ENCODE results near the gene GORASP1. TPM values are rescaled to one million over a fixed set of nuclear protein-coding genes. Genes with fewer than 3 reads are reported as not detected.

The GORASP1 gene
- total and polyA plus RNA-seq, 2 of the 13 experiments (the other 11 are each of a cell fraction or from before 2014, with no cell fraction given), result 36.4 to 39.8 TPM

DNA sequence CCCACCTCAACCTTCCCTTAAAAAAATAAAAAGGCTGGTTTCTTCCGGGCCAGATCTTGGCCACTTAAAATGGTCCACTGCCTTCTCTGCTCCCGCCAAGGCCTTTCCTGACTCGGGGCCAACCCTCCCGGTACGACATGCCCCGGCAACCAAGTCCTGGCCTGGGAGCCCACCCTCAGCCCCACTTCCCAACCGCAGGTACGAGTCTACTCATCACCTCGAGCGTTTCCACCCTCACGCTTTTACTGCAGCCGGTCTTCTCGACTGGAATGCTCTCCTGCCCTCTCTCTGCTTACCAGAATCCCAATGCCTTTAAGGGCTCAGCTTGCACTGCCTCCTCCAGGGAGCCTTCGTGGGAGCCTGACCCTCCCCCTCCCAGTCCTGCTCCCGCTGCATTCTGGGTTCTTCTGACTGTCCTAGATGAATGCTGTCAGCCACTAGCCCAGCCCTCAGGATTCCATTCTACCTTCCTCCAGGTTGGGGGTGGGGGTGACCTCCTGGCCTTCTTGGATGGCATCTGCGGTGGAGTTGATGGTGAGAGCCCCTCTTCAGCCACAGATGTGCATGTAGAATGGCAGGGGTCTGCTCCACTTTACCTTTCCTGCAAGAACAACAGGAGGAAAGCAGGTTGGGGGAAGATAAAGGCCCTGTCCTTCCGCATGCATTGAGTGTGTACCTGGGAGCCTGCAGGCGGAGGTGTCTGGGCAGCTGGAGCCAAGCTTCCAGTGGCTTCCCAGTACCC is 47.0 kb upstream of the GORASP1 start (continued):
- TF ChIP-seq ZNF225 (CRISPR knock-in tag; IDR thresholded peaks at IDR 0.05), result peak; percentile 77
- TF ChIP-seq HNRNPK (IDR thresholded peaks at IDR 0.05; ENCODE audit: low read depth, low read length, poor library complexity, severe bottlenecking), result no peak
- TF ChIP-seq, protein P1, sequence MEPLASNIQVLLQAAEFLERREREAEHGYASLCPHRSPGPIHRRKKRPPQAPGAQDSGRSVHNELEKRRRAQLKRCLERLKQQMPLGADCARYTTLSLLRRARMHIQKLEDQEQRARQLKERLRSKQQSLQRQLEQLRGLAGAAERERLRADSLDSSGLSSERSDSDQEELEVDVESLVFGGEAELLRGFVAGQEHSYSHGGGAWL (CRISPR knock-in tag; IDR thresholded peaks at IDR 0.05), result no peak
- no peak for TF ChIP-seq ZNF253 (CRISPR knock-in tag; IDR thresholded peaks at IDR 0.05; ENCODE audit: borderline replicate concordance)
- TF ChIP-seq, protein P2, sequence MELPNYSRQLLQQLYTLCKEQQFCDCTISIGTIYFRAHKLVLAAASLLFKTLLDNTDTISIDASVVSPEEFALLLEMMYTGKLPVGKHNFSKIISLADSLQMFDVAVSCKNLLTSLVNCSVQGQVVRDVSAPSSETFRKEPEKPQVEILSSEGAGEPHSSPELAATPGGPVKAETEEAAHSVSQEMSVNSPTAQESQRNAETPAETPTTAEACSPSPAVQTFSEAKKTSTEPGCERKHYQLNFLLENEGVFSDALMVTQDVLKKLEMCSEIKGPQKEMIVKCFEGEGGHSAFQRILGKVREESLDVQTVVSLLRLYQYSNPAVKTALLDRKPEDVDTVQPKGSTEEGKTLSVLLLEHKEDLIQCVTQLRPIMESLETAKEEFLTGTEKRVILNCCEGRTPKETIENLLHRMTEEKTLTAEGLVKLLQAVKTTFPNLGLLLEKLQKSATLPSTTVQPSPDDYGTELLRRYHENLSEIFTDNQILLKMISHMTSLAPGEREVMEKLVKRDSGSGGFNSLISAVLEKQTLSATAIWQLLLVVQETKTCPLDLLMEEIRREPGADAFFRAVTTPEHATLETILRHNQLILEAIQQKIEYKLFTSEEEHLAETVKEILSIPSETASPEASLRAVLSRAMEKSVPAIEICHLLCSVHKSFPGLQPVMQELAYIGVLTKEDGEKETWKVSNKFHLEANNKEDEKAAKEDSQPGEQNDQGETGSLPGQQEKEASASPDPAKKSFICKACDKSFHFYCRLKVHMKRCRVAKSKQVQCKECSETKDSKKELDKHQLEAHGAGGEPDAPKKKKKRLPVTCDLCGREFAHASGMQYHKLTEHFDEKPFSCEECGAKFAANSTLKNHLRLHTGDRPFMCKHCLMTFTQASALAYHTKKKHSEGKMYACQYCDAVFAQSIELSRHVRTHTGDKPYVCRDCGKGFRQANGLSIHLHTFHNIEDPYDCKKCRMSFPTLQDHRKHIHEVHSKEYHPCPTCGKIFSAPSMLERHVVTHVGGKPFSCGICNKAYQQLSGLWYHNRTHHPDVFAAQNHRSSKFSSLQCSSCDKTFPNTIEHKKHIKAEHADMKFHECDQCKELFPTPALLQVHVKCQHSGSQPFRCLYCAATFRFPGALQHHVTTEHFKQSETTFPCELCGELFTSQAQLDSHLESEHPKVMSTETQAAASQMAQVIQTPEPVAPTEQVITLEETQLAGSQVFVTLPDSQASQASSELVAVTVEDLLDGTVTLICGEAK (IDR thresholded peaks at IDR 0.05), result no peak
- TF ChIP-seq, protein P2 (CRISPR knock-in tag; IDR thresholded peaks at IDR 0.05), result no peak
- no peak for TF ChIP-seq EEA1 (CRISPR knock-in tag; IDR thresholded peaks at IDR 0.05; ENCODE audit: borderline replicate concordance)
- TF ChIP-seq, protein P3, sequence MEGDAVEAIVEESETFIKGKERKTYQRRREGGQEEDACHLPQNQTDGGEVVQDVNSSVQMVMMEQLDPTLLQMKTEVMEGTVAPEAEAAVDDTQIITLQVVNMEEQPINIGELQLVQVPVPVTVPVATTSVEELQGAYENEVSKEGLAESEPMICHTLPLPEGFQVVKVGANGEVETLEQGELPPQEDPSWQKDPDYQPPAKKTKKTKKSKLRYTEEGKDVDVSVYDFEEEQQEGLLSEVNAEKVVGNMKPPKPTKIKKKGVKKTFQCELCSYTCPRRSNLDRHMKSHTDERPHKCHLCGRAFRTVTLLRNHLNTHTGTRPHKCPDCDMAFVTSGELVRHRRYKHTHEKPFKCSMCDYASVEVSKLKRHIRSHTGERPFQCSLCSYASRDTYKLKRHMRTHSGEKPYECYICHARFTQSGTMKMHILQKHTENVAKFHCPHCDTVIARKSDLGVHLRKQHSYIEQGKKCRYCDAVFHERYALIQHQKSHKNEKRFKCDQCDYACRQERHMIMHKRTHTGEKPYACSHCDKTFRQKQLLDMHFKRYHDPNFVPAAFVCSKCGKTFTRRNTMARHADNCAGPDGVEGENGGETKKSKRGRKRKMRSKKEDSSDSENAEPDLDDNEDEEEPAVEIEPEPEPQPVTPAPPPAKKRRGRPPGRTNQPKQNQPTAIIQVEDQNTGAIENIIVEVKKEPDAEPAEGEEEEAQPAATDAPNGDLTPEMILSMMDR (CRISPR knock-in tag; IDR thresholded peaks at IDR 0.05), result 0 out of 2 replicates have a peak, but pooled peaks have one; percentile 7
- TF ChIP-seq MAZ (IDR thresholded peaks at IDR 0.05; ENCODE audit: borderline replicate concordance, low read depth, low read length), result no peak
- TF ChIP-seq MAZ (CRISPR knock-in tag; IDR thresholded peaks at IDR 0.05; ENCODE audit: low read depth), result no peak; the same call in 1 of the 2 replicates
- TF ChIP-seq TEAD3 (CRISPR knock-in tag; optimal IDR thresholded peaks at IDR 0.05; ENCODE audit: borderline replicate concordance), result peak; percentile 28
- no peak for TF ChIP-seq SMARCC2 (IDR thresholded peaks at IDR 0.05)
- no peak for TF ChIP-seq CHCHD3 (CRISPR knock-in tag; IDR thresholded peaks at IDR 0.05)
- no peak for TF ChIP-seq KLF9 (CRISPR knock-in tag; IDR thresholded peaks at IDR 0.05; ENCODE audit: low read depth)
- TF ChIP-seq ARHGAP35 (CRISPR knock-in tag; IDR thresholded peaks at IDR 0.05; ENCODE audit: borderline replicate concordance), result no peak; the same call in 1 of the 2 replicates
- no peak; the same call in 1 of the 2 replicates for TF ChIP-seq REL (CRISPR knock-in tag; conservative IDR thresholded peaks at IDR 0.05)
- TF ChIP-seq, protein P4, sequence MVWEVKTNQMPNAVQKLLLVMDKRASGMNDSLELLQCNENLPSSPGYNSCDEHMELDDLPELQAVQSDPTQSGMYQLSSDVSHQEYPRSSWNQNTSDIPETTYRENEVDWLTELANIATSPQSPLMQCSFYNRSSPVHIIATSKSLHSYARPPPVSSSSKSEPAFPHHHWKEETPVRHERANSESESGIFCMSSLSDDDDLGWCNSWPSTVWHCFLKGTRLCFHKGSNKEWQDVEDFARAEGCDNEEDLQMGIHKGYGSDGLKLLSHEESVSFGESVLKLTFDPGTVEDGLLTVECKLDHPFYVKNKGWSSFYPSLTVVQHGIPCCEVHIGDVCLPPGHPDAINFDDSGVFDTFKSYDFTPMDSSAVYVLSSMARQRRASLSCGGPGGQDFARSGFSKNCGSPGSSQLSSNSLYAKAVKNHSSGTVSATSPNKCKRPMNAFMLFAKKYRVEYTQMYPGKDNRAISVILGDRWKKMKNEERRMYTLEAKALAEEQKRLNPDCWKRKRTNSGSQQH (CRISPR knock-in tag; IDR thresholded peaks at IDR 0.05; ENCODE audit: low read depth), result no peak
